ENCODE measurements around the gene BRAT1. TPM values are rescaled to one million over a fixed set of nuclear protein-coding genes. Genes with fewer than 3 reads are reported as not detected.

BRAT1 gene
- total RNA-seq = 21.4 and 24.5 TPM in 2 replicates

GRCh38 chr7:2555121-2556052 is at the start of gene BRAT1:
BRAT1 (minus strand) TSS chr7:2555524; CDS start chr7:2554431, 1,093 bp downstream.

GRCh38 chr7:2558629-2559282 is 3.4 kb upstream of the BRAT1 start, which contains the start of gene IQCE:
IQCE (plus strand) TSS chr7:2558979; CDS start chr7:2559182, 203 bp downstream.

GRCh38 chr7:2519119-2519930 is 36.0 kb downstream of the BRAT1 start, which contains the start of gene LFNG:
LFNG (plus strand) TSS chr7:2519774; CDS start chr7:2519862, 88 bp downstream.

Other genes starting within 250 kb of the BRAT1 start
- gene SNX8, start 241.1 kb downstream of the BRAT1 start, total RNA-seq = 6.8 and 8.5 TPM in 2 replicates
- gene EIF3B, start 200.7 kb downstream of the BRAT1 start, total RNA-seq = 235 and 272 TPM in 2 replicates
- 1.3 and 10.3 TPM in 2 replicates for gene CHST12, start 151.9 kb downstream of the BRAT1 start, total RNA-seq
- not detected in 2 replicates for gene GRIFIN, start 79.1 kb downstream of the BRAT1 start, total RNA-seq
- gene LFNG, start 35.8 kb downstream of the BRAT1 start, total RNA-seq = 8.8 and 12.7 TPM in 2 replicates
- gene IQCE, start 3.5 kb upstream of the BRAT1 start, total RNA-seq = 4.9 and 7.3 TPM in 2 replicates
- 48.1 and 54.0 TPM in 2 replicates for gene TTYH3, start 76.5 kb upstream of the BRAT1 start, total RNA-seq
- not detected in 2 replicates for gene AMZ1, start 132.7 kb upstream of the BRAT1 start, total RNA-seq